Activated CD8-positive, alpha-beta memory T cell treated with anti-CD3 and anti-CD28 coated beads for 4 hours (primary cell): ENCODE measurements around the gene KIAA1191.
A peak's percentile ranks its signal among the peaks of the same experiment; 100 is the strongest.

Source experiments
- DNase-seq, 2 donors: peaks; one replicate each; pipeline ENCODE4 v3.0.0-alpha.2; 2020; ENCODE audit warnings: low read depth in 2 of 2

KIAA1191 gene

GRCh38 chr5:176365351-176366231 is 4.0 kb upstream of the KIAA1191 start, which contains the start of gene ARL10:
ARL10 (plus strand) TSS chr5:176365487; CDS start chr5:176365564, 77 bp downstream.
- peak in 1 of 2 donors; percentile 36 for DNase-seq

GRCh38 chr5:176364765-176365350 is 3.3 kb upstream of the KIAA1191 start:
- DNase-seq, result no peak

GRCh38 chr5:176362233-176362490 is 598 bp upstream of the KIAA1191 start:
- no peak for DNase-seq

GRCh38 chr5:176360894-176361436 is 599 bp downstream of the KIAA1191 start:
- no peak for DNase-seq

- DNase-seq, result no peak
Measured at GRCh38 chr5:176359658-176360057, 1.9 kb downstream of the KIAA1191 start.

- no peak for DNase-seq
Measured at GRCh38 chr5:176356179-176356566, 5.4 kb downstream of the KIAA1191 start.

- no peak for DNase-seq
Measured at GRCh38 chr5:176355400-176356178, 6.0 kb downstream of the KIAA1191 start.

GRCh38 chr5:176353533-176353932 is 8.0 kb downstream of the KIAA1191 start:
- DNase-seq, result no peak

- DNase-seq, result no peak
Measured at GRCh38 chr5:176352116-176352878, 9.3 kb downstream of the KIAA1191 start.

GRCh38 chr5:176350416-176350815 is 11.1 kb downstream of the KIAA1191 start:
- no peak for DNase-seq

- DNase-seq, result no peak
Measured at GRCh38 chr5:176342766-176343458, 18.7 kb downstream of the KIAA1191 start.

GRCh38 chr5:176342158-176342483 is 19.4 kb downstream of the KIAA1191 start:
- DNase-seq, result no peak

GRCh38 chr5:176341325-176342157 is 20.0 kb downstream of the KIAA1191 start:
- no peak for DNase-seq

- DNase-seq, result no peak
Measured at GRCh38 chr5:176339304-176339703, 22.3 kb downstream of the KIAA1191 start.

GRCh38 chr5:176337913-176338312 is 23.7 kb downstream of the KIAA1191 start:
- no peak for DNase-seq

GRCh38 chr5:176334031-176334770 is 27.4 kb downstream of the KIAA1191 start:
- no peak for DNase-seq

- no peak for DNase-seq
Measured at GRCh38 chr5:176320577-176320976, 41.0 kb downstream of the KIAA1191 start.

- no peak for DNase-seq
Measured at GRCh38 chr5:176319827-176320554, 41.6 kb downstream of the KIAA1191 start.
